DOHH2 (cell line): ENCODE results near the gene ZMYND8.
"Not testable (repeated sequence)": the region's sequence is repeated elsewhere in the genome, so short reads cannot be mapped to it uniquely, and the experiment has no call there.

Experiments used
- H3F3A ChIP-seq: fragments of 200-600 bp; sonication (generic), shearing (Covaris generic); 2 replicates; pipeline ENCODE4 v1.6.0; 2016; ENCODE audit warnings: antibody characterized with exemption, mild to moderate bottlenecking; ENCODE audit not compliant: control insufficient read depth, insufficient read depth
- H3K27ac ChIP-seq: fragments of 200-600 bp; sonication (generic); 2 replicates; pipeline ENCODE4 v1.5.1; 2014; ENCODE audit warnings: low read depth, mild to moderate bottlenecking, low read length, moderate library complexity
- H3K27me3 ChIP-seq: fragments of 200-600 bp; sonication (generic); 2 replicates; pipeline ENCODE4 v1.6.1; 2014; ENCODE audit warnings: mild to moderate bottlenecking, low read length, mixed read lengths; ENCODE audit not compliant: control insufficient read depth
- H3K36me3 ChIP-seq: fragments of 200-600 bp; sonication (generic); 2 replicates; pipeline ENCODE4 v1.6.1; 2014; ENCODE audit warnings: mild to moderate bottlenecking, low read length, moderate library complexity, mixed read lengths; ENCODE audit not compliant: control insufficient read depth
- H3K4me1 ChIP-seq: fragments of 200-600 bp; sonication (generic); 2 replicates; pipeline ENCODE4 v1.6.1; 2014; ENCODE audit warnings: mild to moderate bottlenecking, low read length, mixed read lengths; ENCODE audit not compliant: control insufficient read depth
- H3K4me2 ChIP-seq: fragments of 200-600 bp; sonication (generic); 2 replicates; pipeline ENCODE4 v1.6.0; 2014; ENCODE audit warnings: mild to moderate bottlenecking, low read length, moderate library complexity
- H3K4me3 ChIP-seq: fragments of 200-600 bp; sonication (generic); 2 replicates; pipeline ENCODE4 v1.5.1; 2014; ENCODE audit warnings: mild to moderate bottlenecking, low read length, mixed read lengths
- H3K79me2 ChIP-seq: fragments of 200-600 bp; sonication (generic); 2 replicates; pipeline ENCODE4 v1.6.1; 2014; ENCODE audit warnings: mild to moderate bottlenecking, low read length, mixed read lengths; ENCODE audit not compliant: control insufficient read depth
- H3K9me2 ChIP-seq: fragments of 200-600 bp; sonication (generic); replicated peaks from 2 replicates; pipeline ENCODE4 v1.6.1; 2014; ENCODE audit warnings: mild to moderate bottlenecking, low read length, mixed read lengths; ENCODE audit not compliant: control insufficient read depth
- H3K9me3 ChIP-seq: fragments of 200-600 bp; sonication (generic); 2 replicates; pipeline ENCODE4 v1.6.1; 2014; ENCODE audit warnings: antibody characterized with exemption, low read length, mixed read lengths; ENCODE audit not compliant: control insufficient read depth, insufficient read depth
- H4K20me1 ChIP-seq: fragments of 200-600 bp; sonication (generic); 2 replicates; pipeline ENCODE4 v1.6.0; 2014; ENCODE audit warnings: low read depth, mild to moderate bottlenecking, antibody characterized with exemption, low read length, moderate library complexity; ENCODE audit not compliant: control insufficient read depth, insufficient read depth
- EZH2phosphoT487 ChIP-seq: fragments of 200-600 bp; sonication (generic); IDR thresholded peaks from 2 replicates; pipeline ENCODE4 v1.6.1; 2017; ENCODE audit warnings: borderline replicate concordance, mild to moderate bottlenecking, antibody characterized with exemption, low read length, moderate library complexity, mixed read lengths
- TF ChIP-seq, protein P1 (sequence below): fragments of 200-600 bp; sonication (generic); IDR thresholded peaks from one replicate; pipeline ENCODE4 v1.5.1; 2014; ENCODE audit warnings: antibody characterized with exemption, mild to moderate bottlenecking, low read depth, low read length; ENCODE audit not compliant: poor library complexity, severe bottlenecking

ZMYND8 gene

DNA sequence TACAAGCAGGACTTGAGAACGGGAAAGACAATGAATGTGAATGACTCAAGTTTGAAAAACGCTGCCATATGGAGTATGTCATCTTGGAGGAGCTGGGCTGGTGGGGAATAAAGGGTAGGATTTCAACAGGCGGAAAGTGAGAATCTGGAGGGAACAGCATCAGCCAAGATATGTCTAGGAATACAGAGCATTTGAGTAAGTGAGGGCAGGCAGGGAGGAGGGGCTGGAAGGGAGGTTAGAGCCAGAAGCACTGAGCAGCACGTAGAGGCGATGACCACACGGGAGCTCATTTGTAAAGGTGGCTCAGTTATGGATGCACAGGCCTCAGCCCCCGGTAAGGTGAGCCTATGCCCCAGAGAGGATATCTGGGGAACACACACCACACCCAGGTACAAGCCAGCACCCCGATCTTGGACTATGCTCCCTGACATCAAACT is 115.1 kb downstream of the ZMYND8 start:
- peaks cover 21% of the 10 kb centered on the region for H3K79me2 ChIP-seq

DNA sequence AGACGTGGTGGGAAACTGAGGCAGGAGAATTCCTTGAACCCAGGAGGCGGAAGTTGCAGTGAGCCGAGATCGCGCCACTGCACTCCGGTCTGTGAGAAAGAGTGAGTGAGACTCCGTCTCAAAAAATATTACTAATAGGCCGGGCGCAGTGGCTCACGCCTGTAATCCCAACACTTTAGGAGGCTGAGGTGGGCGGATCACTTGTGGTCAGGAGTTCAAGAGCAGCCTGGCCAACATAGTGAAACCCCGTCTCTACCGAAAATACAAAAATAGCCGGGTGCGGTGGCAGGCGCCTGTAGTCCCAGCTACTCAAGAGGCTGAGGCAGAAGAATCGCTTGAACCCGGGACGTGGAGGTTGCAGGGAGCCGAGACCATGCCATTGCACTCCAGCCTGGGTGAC is 116.4 kb downstream of the ZMYND8 start:
- H3K9me3 ChIP-seq, H3K4me1 ChIP-seq, H3F3A ChIP-seq, H3K4me3 ChIP-seq, H3K9me2 ChIP-seq, H3K4me2 ChIP-seq, H3K27ac ChIP-seq, H3K27me3 ChIP-seq, H4K20me1 ChIP-seq: not testable (repeated sequence)
- Histone ChIP-seq H3K79me2 (peaks cover 21% of the 10 kb centered on the region), H3K36me3 (peaks cover 73% of the 10 kb centered on the region)

More for the DNA sequence above, 115.1 kb downstream of the ZMYND8 start:
- Histone ChIP-seq H4K20me1 (no peaks in the 10 kb centered on the region), H3K4me3 (no peak overlapping the region), H3K4me1 (no peaks in the 10 kb centered on the region), H3K9me2 (no peaks in the 10 kb centered on the region), H3K36me3 (peaks cover 74% of the 10 kb centered on the region), H3K27ac (no peak overlapping the region), H3F3A (no peaks in the 10 kb centered on the region), H3K4me2 (no peak overlapping the region), H3K9me3 (no peaks in the 10 kb centered on the region), H3K27me3 (no peaks in the 10 kb centered on the region)
- TF ChIP-seq, protein P1, sequence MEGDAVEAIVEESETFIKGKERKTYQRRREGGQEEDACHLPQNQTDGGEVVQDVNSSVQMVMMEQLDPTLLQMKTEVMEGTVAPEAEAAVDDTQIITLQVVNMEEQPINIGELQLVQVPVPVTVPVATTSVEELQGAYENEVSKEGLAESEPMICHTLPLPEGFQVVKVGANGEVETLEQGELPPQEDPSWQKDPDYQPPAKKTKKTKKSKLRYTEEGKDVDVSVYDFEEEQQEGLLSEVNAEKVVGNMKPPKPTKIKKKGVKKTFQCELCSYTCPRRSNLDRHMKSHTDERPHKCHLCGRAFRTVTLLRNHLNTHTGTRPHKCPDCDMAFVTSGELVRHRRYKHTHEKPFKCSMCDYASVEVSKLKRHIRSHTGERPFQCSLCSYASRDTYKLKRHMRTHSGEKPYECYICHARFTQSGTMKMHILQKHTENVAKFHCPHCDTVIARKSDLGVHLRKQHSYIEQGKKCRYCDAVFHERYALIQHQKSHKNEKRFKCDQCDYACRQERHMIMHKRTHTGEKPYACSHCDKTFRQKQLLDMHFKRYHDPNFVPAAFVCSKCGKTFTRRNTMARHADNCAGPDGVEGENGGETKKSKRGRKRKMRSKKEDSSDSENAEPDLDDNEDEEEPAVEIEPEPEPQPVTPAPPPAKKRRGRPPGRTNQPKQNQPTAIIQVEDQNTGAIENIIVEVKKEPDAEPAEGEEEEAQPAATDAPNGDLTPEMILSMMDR = no peak
- TF ChIP-seq EZH2phosphoT487 = no peak

DNA sequence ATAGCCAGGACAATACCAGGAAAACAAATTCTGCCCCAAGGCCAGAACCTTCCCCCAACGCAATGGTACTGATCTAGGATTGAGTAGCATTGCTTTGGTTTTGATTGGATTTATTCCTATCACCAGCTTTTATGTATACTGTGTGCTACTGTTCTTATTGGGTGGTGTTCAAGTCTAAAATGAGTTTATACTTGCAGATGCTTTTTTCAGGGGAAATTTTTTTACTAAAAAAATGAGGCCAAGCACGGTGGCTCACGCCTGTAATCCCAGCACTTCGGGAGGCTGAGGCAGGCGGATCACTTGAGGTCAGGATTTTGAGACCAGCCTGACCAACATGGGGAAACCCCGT is 116.8 kb downstream of the ZMYND8 start:
- no peaks in the 10 kb centered on the region for H3F3A ChIP-seq
- TF ChIP-seq, protein P1 = no peak
- TF ChIP-seq EZH2phosphoT487 = no peak
- no peaks in the 10 kb centered on the region for H3K9me2 ChIP-seq
- H3K4me2 ChIP-seq = no peak overlapping the region
- H3K27me3 ChIP-seq = no peaks in the 10 kb centered on the region
- H3K4me1 ChIP-seq = no peaks in the 10 kb centered on the region
- no peaks in the 10 kb centered on the region for H3K9me3 ChIP-seq
- no peak overlapping the region for H3K4me3 ChIP-seq
- H3K79me2 ChIP-seq = peaks cover 19% of the 10 kb centered on the region
- peaks cover 74% of the 10 kb centered on the region for H3K36me3 ChIP-seq
- H4K20me1 ChIP-seq = no peaks in the 10 kb centered on the region
- H3K27ac ChIP-seq = no peak overlapping the region

DNA sequence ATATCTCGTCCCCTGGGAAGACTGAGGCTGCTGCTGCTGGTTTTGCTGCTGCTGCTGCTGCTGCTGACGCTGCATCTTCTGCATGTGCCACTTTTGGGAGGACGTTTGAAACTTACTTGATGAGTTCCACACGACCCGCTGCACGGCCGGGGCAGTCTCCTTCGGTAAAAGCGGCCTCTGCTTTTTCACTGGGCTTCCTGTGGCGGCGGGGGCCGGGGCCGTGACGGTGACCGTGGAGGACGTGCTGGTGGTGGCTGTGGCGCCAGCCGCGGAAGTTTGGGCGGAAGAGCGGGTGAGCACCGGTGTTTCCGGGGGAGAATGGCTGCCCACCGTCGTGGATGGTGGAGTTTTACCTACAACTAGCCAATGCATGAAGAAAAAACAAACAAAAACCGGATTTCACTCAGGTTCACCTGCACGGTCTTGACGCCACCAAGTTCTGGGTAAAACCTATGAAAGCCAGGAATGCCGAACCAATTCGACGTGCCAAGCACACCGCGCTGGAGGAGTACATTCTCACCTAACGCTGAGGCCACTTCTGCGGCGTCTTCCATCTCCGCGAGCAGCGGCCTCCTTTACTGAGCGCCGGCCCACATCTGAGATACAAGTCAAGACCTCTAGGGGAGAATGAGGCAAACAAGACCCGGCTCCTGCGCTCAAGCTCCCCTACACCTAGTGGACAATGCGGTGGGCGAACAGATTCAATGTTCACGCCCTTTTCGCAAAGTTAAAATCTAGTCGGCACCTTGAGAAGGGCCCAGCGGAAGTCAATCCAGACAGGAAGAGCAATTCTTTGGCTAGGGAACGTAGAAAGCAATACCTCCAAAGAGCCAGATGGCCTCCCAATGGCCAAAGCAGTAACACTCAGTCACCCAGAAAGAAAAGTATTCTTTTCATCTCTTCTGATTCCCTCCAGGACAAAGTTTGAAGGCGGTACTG is 117.5 kb downstream of the ZMYND8 start:
- Histone ChIP-seq H3K9me2 (no peaks in the 10 kb centered on the region), H3K9me3 (no peaks in the 10 kb centered on the region), H3K27me3 (no peaks in the 10 kb centered on the region), H3K4me2 (no peak overlapping the region), H3K4me3 (no peak overlapping the region), H3K4me1 (no peaks in the 10 kb centered on the region), H4K20me1 (no peaks in the 10 kb centered on the region), H3K36me3 (peaks cover 75% of the 10 kb centered on the region), H3K27ac (no peak overlapping the region), H3F3A (no peaks in the 10 kb centered on the region), H3K79me2 (peaks cover 16% of the 10 kb centered on the region)
- TF ChIP-seq, protein P1 = no peak
- TF ChIP-seq EZH2phosphoT487 = no peak
